HCT116 (cell line): Measurements from ENCODE around the gene SUGCT. TPM values are rescaled to one million over a fixed set of nuclear protein-coding genes. Genes with fewer than 3 reads are reported as not detected.

Source experiments
- ATAC-seq: fragments of 200-7000 bp; cut with Tn5 transposase; 2 replicates; pipeline ENCODE4 v1.9.1; 2020; ENCODE audit warnings: mild to moderate bottlenecking, moderate library complexity
- BruUV-seq: library from RNA; stranded (reverse); fragments of 400-500 nt; replicated peaks from 2 replicates; lab custom pipeline; 2021; lab: Mats Ljungman, UMichigan
- CTCF ChIA-PET: fragments of 300-600 bp; sonication (Branson Sonifier 250); formaldehyde crosslinking; loops from one replicate; lab custom pipeline; 2021; ENCODE audit warnings: antibody characterized with exemption; lab: Charles Lee
- POLR2A ChIA-PET: fragments of 300-600, 350-600 bp; sonication (Branson Sonifier 250); formaldehyde crosslinking; loops from one replicate; lab custom pipeline; 2021; ENCODE audit warnings: antibody characterized with exemption; lab: Charles Lee
- RAD21 ChIA-PET, 2 experiments: fragments of 300-600 bp; sonication (Branson Sonifier 250); formaldehyde crosslinking; loops; one replicate each; lab custom pipeline; 2023; ENCODE audit warnings: low total read pairs in 2 of 2; ENCODE audit not compliant: uncharacterized antibody in 2 of 2, unreplicated experiment in 2 of 2, low non-redundant PET in 1 of 2; lab: Charles Lee
- DNase-seq: peaks from one replicate; pipeline ENCODE4 v3.0.0-alpha.2; 2010; ENCODE audit warnings: low read depth, low spot score
- H2AFZ ChIP-seq: fragments of 200-600 bp; shearing (Covaris generic), sonication (generic); 2 replicates; pipeline ENCODE4 v1.6.1; 2017; ENCODE audit warnings: low read depth, mixed run types, mixed read lengths, antibody characterized with exemption, low read length; ENCODE audit not compliant: poor library complexity, severe bottlenecking
- H3K27ac ChIP-seq: 2 replicates; pipeline ENCODE4 v1.5.1; 2012; ENCODE audit warnings: low read depth, low read length
- H3K27me3 ChIP-seq: fragments of 200-600 bp; sonication (generic); 2 replicates; pipeline ENCODE4 v1.6.1; 2016; ENCODE audit warnings: mixed run types, low read length, mixed read lengths; ENCODE audit not compliant: insufficient read depth
- H3K36me3 ChIP-seq, 2 experiments: fragments of 200-500 bp in 1 of 2; fragments of 200-600 bp in 1 of 2; sonication (Bioruptor generic) in 1 of 2; sonication (generic) in 1 of 2; 2 replicates each; pipeline versions ENCODE4 v1.5.1 to v1.6.1; 2014 to 2016; ENCODE audit warnings: low read length in 2 of 2, inconsistent platforms in 1 of 2, mixed read lengths in 1 of 2, mixed run types in 1 of 2; ENCODE audit not compliant: insufficient read depth in 2 of 2, control insufficient read depth in 1 of 2
- H3K4me1 ChIP-seq, 2 experiments: fragments of 200-600 bp in 1 of 2; sonication (generic) in 1 of 2; 2 replicates each; pipeline versions ENCODE4 v1.5.1 to v1.6.1; 2012 to 2017; ENCODE audit warnings: low read length in 2 of 2, inconsistent platforms in 1 of 2, mild to moderate bottlenecking in 1 of 2, mixed read lengths in 1 of 2, mixed run types in 1 of 2, moderate library complexity in 1 of 2; ENCODE audit not compliant: insufficient read depth in 2 of 2, control insufficient read depth in 1 of 2
- H3K4me2 ChIP-seq: fragments of 200-600 bp; sonication (generic); 2 replicates; pipeline ENCODE4 v1.6.1; 2017; ENCODE audit warnings: mixed run types, low read length, mixed read lengths
- H3K4me3 ChIP-seq, 2 experiments: fragments of 200-600 bp in 1 of 2; sonication (generic) in 1 of 2; replicated peaks in 1 of 2; 2 replicates each; pipeline ENCODE4 v1.5.1; 2011 to 2016; ENCODE audit warnings: low read length in 2 of 2, control low read depth in 1 of 2, low read depth in 1 of 2, mild to moderate bottlenecking in 1 of 2, mixed read lengths in 1 of 2, mixed run types in 1 of 2
- H3K79me2 ChIP-seq: fragments of 200-600 bp; sonication (generic); 2 replicates; pipeline ENCODE4 v1.6.1; 2017; ENCODE audit warnings: mild to moderate bottlenecking, mixed run types, low read length, moderate library complexity, mixed read lengths; ENCODE audit not compliant: insufficient read depth
- H3K9ac ChIP-seq: fragments of 200-600 bp; sonication (generic); 2 replicates; pipeline ENCODE4 v1.6.1; 2016; ENCODE audit warnings: low read length, mixed read lengths
- H3K9me2 ChIP-seq: fragments of 200-600 bp; sonication (generic), shearing (Covaris generic); 2 replicates; pipeline ENCODE4 v1.6.1; 2017; ENCODE audit warnings: mixed run types, mild to moderate bottlenecking, moderate library complexity; ENCODE audit not compliant: insufficient read depth
- H3K9me3 ChIP-seq, 2 experiments: fragments of 200-500 bp in 1 of 2; fragments of 200-600 bp in 1 of 2; sonication (Bioruptor generic) in 1 of 2; sonication (generic) in 1 of 2; 2 replicates each; pipeline ENCODE4 v1.6.1; 2014 to 2017; ENCODE audit warnings: low read length in 2 of 2, mixed read lengths in 2 of 2, inconsistent platforms in 1 of 2, low read depth in 1 of 2, mild to moderate bottlenecking in 1 of 2, mixed run types in 1 of 2, moderate library complexity in 1 of 2; ENCODE audit not compliant: control insufficient read depth in 1 of 2, insufficient read depth in 1 of 2
- H4K20me1 ChIP-seq: fragments of 200-600 bp; sonication (generic), shearing (Covaris generic); 2 replicates; pipeline ENCODE4 v1.6.1; 2017; ENCODE audit warnings: mixed run types, mild to moderate bottlenecking, moderate library complexity; ENCODE audit not compliant: insufficient read depth
- ATF3 ChIP-seq: IDR thresholded peaks from 2 replicates; pipeline ENCODE4 v1.6.1; 2012
- CBX3 ChIP-seq: IDR thresholded peaks from 2 replicates; pipeline ENCODE4 v1.6.1; 2012; ENCODE audit warnings: low read depth
- CEBPB ChIP-seq: IDR thresholded peaks from 2 replicates; pipeline ENCODE4 v1.6.1; 2012; ENCODE audit warnings: low read depth
- CTCF ChIP-seq, 3 experiments: fragments of 200-600 bp in 1 of 3; sonication (generic) in 1 of 3; IDR thresholded peaks in 2 of 3; conservative IDR thresholded peaks in 1 of 3; 2 replicates each; pipeline ENCODE4 v1.5.1; 2012 to 2017; ENCODE audit warnings: low read depth in 2 of 3, low read length in 2 of 3, antibody characterized with exemption in 1 of 3, borderline replicate concordance in 1 of 3, control low read depth in 1 of 3, mild to moderate bottlenecking in 1 of 3, mixed read lengths in 1 of 3, mixed run types in 1 of 3, moderate library complexity in 1 of 3; ENCODE audit not compliant: insufficient read depth in 1 of 3
- EGR1 ChIP-seq: IDR thresholded peaks from 2 replicates; pipeline ENCODE4 v1.6.1; 2012; ENCODE audit warnings: low read depth
- EZH2 ChIP-seq: fragments of 200-600 bp; sonication (generic); IDR thresholded peaks from 2 replicates; pipeline ENCODE4 v1.6.1; 2017; ENCODE audit warnings: antibody characterized with exemption, mixed run types
- EZH2phosphoT487 ChIP-seq: fragments of 200-600 bp; IDR thresholded peaks from 2 replicates; pipeline ENCODE4 v1.6.1; 2018; ENCODE audit warnings: antibody characterized with exemption, borderline replicate concordance
- FOSL1 ChIP-seq: IDR thresholded peaks from 2 replicates; pipeline ENCODE4 v1.6.1; 2012; ENCODE audit warnings: low read depth
- JUND ChIP-seq: IDR thresholded peaks from 2 replicates; pipeline ENCODE4 v1.6.1; 2012
- MAX ChIP-seq: IDR thresholded peaks from 2 replicates; pipeline ENCODE4 v1.6.1; 2012
- POLR2AphosphoS5 ChIP-seq: IDR thresholded peaks from 2 replicates; pipeline ENCODE4 v1.6.1; 2011; ENCODE audit warnings: mild to moderate bottlenecking, low read depth, low read length, moderate library complexity
- RAD21 ChIP-seq: IDR thresholded peaks from 2 replicates; pipeline ENCODE4 v1.6.1; 2012; ENCODE audit warnings: low read depth, mild to moderate bottlenecking
- SIN3A ChIP-seq: IDR thresholded peaks from 2 replicates; pipeline ENCODE4 v1.6.1; 2012; ENCODE audit warnings: low read depth
- SP1 ChIP-seq: IDR thresholded peaks from 2 replicates; pipeline ENCODE4 v1.6.1; 2012; ENCODE audit warnings: low read depth
- SRF ChIP-seq: IDR thresholded peaks from 2 replicates; pipeline ENCODE4 v1.6.1; 2012; ENCODE audit warnings: low read depth
- TCF7L2 ChIP-seq: IDR thresholded peaks from 2 replicates; pipeline ENCODE4 v1.7.0; 2011; ENCODE audit warnings: borderline replicate concordance, inconsistent platforms; ENCODE audit not compliant: insufficient read depth, insufficient read length; ENCODE audit errors: extremely low read depth
- YY1 ChIP-seq: IDR thresholded peaks from 2 replicates; pipeline ENCODE4 v1.6.1; 2011; ENCODE audit warnings: low read length, low read depth, moderate library complexity, mild to moderate bottlenecking; ENCODE audit not compliant: insufficient replicate concordance; ENCODE audit errors: extremely low read depth
- ZBTB33 ChIP-seq: IDR thresholded peaks from 2 replicates; pipeline ENCODE4 v1.6.1; 2011; ENCODE audit warnings: mild to moderate bottlenecking, low read length, moderate library complexity; ENCODE audit not compliant: insufficient replicate concordance; ENCODE audit errors: extremely low read depth
- ZFX ChIP-seq: fragments of 450-650 bp; IDR thresholded peaks from 2 replicates; pipeline ENCODE4 v1.6.1; 2017
- ZNF274 ChIP-seq: fragments of 200-500 bp; sonication (Bioruptor generic); IDR thresholded peaks from 2 replicates; pipeline ENCODE4 v1.6.1; 2014; ENCODE audit warnings: mild to moderate bottlenecking, low read depth, low read length, inconsistent platforms
- intact Hi-C: fragments of 100-400 bp; cut with micrococcal nuclease; formaldehyde crosslinking; loops from 2 replicates; pipeline ENCODE4 v1.10.0; 2022
- total RNA-seq: library from RNA; stranded (reverse); gene quantifications from one replicate; pipeline ENCODE4 v1.2.1, GENCODE V29; 2021; ENCODE audit not compliant: unreplicated experiment

The SUGCT gene
- total RNA-seq, 1 experiment from 2014 or later: 4.4 TPM

GRCh38 chr7:40133561-40134427, 1.0 kb upstream of the SUGCT start:
- H3K27me3 ChIP-seq: no peaks in the 10 kb centered on the region
- H3K4me2 ChIP-seq: peak overlapping the region; percentile 77
- peak overlapping the region; percentile 84 for H3K27ac ChIP-seq
- peak; percentile 70 for ATAC-seq
- DNase-seq: no peak
- peaks cover 7 to 17% of the 10 kb centered on the region in 2 experiments; a peak in 3 of 4 replicates for H3K4me1 ChIP-seq
- peak overlapping the region; percentile 71 to 77 for H3K4me3 ChIP-seq
- peaks cover 58% of the 10 kb centered on the region for H3K79me2 ChIP-seq
- peaks cover 8% of the 10 kb centered on the region; the same call in 1 of the 2 replicates for H4K20me1 ChIP-seq
- TSS peak; percentile 71 for BruUV-seq
- TF ChIP-seq EZH2phosphoT487: no peak
- no peak for TF ChIP-seq CBX3
- no peak for TF ChIP-seq JUND
- TF ChIP-seq SRF: no peak
- TF ChIP-seq RAD21: no peak
- TF ChIP-seq TCF7L2: no peak
- no peak for TF ChIP-seq SIN3A
- TF ChIP-seq CEBPB: no peak
- no peak for TF ChIP-seq CTCF (IDR thresholded peaks at IDR 0.05 in 2 of 3, conservative IDR thresholded peaks at IDR 0.05 in 1 of 3; ENCODE audit: borderline replicate concordance in 1 of 3, insufficient read depth in 1 of 3, low read depth in 2 of 3, low read length in 2 of 3)
- TF ChIP-seq ATF3: no peak
- TF ChIP-seq ZFX: no peak; the same call in 1 of the 2 replicates
- no peak for TF ChIP-seq EGR1
- TF ChIP-seq ZBTB33: no peak
- TF ChIP-seq SP1: no peak
- no peak for TF ChIP-seq YY1
- TF ChIP-seq MAX: no peak
- no peak for TF ChIP-seq FOSL1
- TF ChIP-seq ZNF274: no peak
- TF ChIP-seq POLR2AphosphoS5: no peak
- TF ChIP-seq EZH2: no peak
- no peaks in the 10 kb centered on the region for H3K36me3 ChIP-seq
- no peak overlapping the region for H2AFZ ChIP-seq
- H3K9me3 ChIP-seq: no peaks in the 10 kb centered on the region
- H3K9ac ChIP-seq: peak overlapping the region; percentile 83
- H3K9me2 ChIP-seq: no peaks in the 10 kb centered on the region
- ChIA-PET POLR2A (no interaction called here), RAD21 (no interaction called here), CTCF (no interaction called here)
- intact Hi-C loops: no loop called here
